Measurements from ENCODE around the gene TNFAIP8.

DNA sequence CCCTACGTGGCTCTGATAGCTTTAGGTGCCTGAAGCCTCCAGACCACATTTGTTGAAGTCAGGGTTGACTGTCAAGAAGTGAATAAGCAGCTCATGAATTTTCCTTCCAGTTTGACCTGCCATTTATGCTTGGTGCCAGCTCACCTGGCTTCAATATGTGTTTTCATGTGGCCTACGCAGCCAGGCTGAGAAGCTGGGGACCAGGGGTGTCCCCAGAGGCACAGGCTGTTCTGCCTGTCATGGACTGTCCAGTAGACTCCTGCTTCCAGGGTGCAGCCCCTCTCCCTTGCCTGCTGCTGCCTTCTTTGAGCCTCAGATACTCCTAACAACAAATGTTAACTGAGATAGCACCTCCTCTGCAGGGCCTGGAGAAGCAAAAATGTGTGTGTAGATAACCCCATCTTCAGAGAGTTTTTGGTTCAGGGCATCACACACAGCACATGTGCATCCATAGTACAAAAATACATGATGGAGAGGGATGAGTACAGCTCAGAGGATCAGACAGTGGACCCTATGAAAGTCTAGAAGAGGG lies 5.8 kb downstream of the TNFAIP8 start:
- no peak for TF ChIP-seq CTCF (IDR thresholded peaks at IDR 0.05)
- TF ChIP-seq EP300 (IDR thresholded peaks at IDR 0.05) = no peak
- no peak for TF ChIP-seq POLR2A (IDR thresholded peaks at IDR 0.05)

All from ovary (tissue), 3 donors.